Omental fat pad (tissue), 4 donors: ENCODE results near the gene CDC42EP1. TPM values are rescaled to one million over a fixed set of nuclear protein-coding genes. Genes with fewer than 3 reads are reported as not detected.
A peak's percentile ranks its signal among the peaks of the same experiment; 100 is the strongest.

ENCODE experiments used
- ATAC-seq: fragments of 150-250 bp; one replicate; pipeline ENCODE4 v1.9.1; 2016; ENCODE audit warnings: mild to moderate bottlenecking, moderate library complexity; ENCODE audit not compliant: low FRiP score
- DNase-seq: peaks from one replicate; pipeline ENCODE4 v3.0.0-alpha.2; 2019; ENCODE audit warnings: low spot score
- total RNA-seq, 4 donors: library from RNA; depleted of rRNA; stranded (reverse); fragments of >200 nt; gene quantifications; one replicate each; pipeline ENCODE4 v1.1.0, GENCODE V29; 2016
- TF ChIP-seq, protein P1 (sequence below), 3 donors: fragments of 450-650 bp; IDR thresholded peaks; one replicate each; pipeline ENCODE4 v1.5.1; 2016 to 2017; ENCODE audit warnings: antibody characterized with exemption in 3 of 3, mild to moderate bottlenecking in 3 of 3, moderate library complexity in 2 of 3

CDC42EP1 gene
- total RNA-seq, 4 donors from 2014 or later, result 33.1 to 63.0 (median 39.2) TPM

DNA sequence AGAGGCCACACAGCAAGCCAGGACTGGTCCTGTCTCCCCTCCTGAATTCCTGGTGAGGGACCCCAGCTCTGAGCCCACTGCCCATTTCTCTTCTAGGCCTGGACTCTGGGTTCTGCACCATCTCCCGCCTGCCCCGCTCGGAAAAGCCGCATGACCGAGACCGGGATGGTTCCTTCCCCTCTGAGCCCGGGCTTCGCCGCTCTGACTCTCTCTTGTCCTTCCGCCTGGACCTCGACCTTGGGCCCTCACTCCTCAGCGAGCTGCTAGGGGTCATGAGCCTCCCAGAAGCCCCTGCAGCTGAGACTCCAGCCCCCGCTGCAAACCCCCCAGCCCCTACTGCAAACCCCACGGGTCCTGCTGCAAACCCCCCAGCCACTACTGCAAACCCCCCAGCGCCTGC is 7.7 kb downstream of the CDC42EP1 start:
- ATAC-seq (no peak), DNase-seq (no peak)
- TF ChIP-seq, protein P1, sequence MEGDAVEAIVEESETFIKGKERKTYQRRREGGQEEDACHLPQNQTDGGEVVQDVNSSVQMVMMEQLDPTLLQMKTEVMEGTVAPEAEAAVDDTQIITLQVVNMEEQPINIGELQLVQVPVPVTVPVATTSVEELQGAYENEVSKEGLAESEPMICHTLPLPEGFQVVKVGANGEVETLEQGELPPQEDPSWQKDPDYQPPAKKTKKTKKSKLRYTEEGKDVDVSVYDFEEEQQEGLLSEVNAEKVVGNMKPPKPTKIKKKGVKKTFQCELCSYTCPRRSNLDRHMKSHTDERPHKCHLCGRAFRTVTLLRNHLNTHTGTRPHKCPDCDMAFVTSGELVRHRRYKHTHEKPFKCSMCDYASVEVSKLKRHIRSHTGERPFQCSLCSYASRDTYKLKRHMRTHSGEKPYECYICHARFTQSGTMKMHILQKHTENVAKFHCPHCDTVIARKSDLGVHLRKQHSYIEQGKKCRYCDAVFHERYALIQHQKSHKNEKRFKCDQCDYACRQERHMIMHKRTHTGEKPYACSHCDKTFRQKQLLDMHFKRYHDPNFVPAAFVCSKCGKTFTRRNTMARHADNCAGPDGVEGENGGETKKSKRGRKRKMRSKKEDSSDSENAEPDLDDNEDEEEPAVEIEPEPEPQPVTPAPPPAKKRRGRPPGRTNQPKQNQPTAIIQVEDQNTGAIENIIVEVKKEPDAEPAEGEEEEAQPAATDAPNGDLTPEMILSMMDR (IDR thresholded peaks at IDR 0.05), result no peak

DNA sequence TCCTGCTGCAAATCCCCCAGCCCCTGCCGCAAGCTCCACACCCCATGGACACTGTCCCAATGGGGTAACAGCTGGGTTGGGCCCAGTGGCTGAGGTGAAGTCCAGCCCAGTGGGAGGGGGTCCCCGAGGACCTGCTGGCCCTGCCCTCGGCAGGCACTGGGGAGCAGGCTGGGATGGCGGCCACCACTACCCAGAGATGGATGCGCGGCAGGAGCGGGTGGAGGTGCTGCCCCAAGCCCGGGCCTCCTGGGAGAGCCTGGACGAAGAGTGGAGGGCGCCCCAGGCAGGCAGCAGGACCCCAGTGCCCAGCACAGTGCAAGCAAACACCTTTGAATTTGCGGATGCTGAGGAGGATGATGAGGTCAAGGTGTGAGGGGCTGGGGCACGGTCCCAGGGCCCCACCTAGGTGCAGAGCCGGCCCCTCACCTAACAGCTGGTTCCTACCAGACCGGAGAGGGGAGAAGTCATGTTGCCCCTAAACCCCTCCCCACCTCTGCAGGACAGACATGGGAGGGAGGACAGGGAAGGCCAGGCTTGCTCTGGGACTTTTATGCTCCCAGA is 8.2 kb downstream of the CDC42EP1 start:
- no peak for DNase-seq
- ATAC-seq, result no peak
- TF ChIP-seq, protein P1 (IDR thresholded peaks at IDR 0.05), result no peak

DNA sequence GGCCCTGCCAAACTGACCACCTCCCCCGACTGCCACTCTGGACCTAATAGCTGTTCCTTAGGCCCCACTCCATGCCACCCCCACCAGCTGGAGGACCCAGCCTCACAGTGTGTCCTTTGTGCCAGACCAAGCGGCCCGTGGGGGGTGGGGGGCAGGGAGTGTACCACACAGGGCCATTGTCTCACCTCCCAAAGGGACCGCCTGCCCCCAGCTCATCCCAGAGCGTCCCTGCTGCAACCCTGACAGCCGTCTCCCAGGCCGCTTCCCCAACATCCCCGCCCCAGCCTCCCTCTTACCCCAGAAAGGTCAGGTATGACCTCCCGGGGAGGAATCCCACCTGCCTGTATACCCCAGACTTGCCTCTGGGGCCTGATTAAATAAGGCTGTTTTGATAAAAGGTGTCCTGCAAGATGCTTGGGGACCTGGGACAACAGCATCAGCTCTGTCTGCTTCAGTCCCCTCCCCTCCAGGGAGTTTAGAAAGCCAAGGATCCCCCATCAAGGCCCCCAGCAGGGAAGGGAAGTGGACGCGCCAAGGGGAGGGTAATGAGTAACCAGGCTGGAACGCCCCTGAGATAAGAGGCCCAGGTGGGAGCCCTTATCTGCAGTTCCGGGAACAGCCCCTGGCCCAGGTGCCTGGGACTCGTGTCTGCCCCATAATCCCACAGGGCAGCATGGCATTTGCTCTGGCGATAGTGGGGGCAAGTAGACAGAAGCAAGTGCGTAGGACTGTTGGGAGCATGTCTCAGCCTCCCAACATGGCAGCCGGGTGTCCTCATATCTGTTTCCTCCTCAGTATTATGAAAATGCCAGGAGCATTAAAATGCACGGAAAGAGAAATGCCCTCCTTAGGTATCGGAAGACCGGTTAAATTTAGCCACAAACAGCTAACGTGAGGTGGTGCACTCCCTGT is 9.0 kb downstream of the CDC42EP1 start:
- DNase-seq (no peak), ATAC-seq (peak; percentile 34)
- TF ChIP-seq, protein P1 (IDR thresholded peaks at IDR 0.05), result no peak

DNA sequence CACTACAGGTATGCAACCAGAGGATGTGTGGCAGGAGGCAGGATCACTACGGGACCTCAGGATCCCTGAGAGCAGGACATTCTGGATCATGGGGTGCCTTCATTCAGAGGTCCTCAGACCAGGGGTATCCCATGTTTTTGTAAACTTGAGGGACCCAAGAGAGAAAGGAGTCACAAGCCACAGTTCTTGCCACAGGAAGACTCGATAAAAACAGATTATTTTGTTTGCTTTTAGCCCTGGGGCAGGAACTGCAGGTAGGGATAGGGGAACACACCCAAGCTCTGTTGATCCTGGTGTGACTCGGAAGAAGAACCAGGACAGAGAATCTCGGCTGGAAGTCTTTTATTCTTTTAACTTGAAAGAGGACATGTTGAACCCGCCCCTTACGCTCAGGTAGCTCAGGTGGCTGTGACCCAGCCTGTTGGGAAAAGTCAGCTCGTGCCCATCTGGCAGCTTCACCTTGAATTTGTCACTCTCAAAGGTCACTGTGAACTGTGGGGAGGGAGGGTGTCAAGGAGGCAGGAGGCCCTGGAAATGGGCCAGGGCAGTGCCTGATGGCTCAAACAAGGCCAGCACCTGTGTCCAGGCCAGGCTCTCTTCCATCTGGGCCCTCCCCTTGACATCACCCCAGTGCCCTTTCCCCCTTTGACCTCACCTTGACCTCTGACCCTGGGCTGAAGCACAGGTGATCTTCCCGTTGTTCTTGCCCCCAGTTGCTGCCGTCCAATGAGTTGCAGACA is 9.8 kb downstream of the CDC42EP1 start:
- DNase-seq, result no peak
- no peak for ATAC-seq
- TF ChIP-seq, protein P1 (IDR thresholded peaks at IDR 0.05), result no peak

DNA sequence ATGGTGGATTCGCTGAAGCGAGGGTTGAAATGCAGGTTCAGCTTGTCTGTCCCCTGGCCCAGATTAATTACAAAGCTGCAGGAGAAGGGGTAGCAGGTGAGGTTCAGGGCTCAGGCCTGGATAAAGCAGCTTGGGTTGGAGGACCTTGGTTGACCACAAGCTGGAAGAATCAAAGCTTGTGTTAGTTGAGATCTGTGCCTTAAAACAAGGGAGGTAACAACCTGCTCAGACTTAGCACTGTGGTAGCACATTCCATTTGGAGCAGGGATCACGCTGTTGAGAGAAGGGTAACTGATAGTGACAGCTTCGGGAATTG is 10.3 kb downstream of the CDC42EP1 start:
- no peak for ATAC-seq
- TF ChIP-seq, protein P1 (IDR thresholded peaks at IDR 0.05), result no peak
- no peak for DNase-seq

DNA sequence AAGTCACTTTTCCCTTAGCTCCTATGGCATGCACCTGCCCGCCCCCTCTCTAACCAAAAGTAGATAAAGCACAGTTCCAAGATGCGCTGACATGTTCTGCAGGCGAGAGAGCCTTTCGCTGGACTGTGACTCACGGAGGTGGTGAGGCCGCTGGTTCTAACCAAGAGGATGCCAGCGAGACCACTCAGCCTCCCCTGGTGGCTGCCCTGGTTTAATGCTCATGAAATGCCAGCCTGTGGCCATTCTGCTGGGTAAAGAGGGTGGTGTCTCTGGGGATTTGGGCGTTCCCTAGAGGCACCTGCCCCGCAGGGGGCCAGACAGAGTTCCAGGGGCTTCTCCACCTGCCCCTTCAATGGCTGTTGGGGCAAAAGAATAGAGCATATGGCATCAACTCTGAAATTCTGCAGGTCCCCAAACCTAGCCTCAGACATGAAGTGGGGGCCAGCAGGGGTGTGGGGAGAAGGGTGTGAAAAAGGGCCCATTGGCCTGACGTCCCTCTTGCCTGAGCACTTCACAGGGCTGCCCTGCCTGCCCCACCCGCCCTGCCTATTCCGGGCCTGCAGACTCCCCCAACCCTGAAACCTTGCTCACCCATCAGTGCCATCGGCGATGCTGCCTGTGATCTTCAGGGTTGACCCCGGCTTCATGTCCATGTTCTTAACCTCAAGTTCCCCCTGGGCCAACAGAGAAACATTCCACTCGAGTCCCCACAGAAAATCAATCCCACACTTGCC is 11.1 kb downstream of the CDC42EP1 start:
- ATAC-seq, result no peak
- TF ChIP-seq, protein P1 (IDR thresholded peaks at IDR 0.05), result no peak
- DNase-seq, result no peak
